ENCODE results near the gene MCM3.

DNA sequence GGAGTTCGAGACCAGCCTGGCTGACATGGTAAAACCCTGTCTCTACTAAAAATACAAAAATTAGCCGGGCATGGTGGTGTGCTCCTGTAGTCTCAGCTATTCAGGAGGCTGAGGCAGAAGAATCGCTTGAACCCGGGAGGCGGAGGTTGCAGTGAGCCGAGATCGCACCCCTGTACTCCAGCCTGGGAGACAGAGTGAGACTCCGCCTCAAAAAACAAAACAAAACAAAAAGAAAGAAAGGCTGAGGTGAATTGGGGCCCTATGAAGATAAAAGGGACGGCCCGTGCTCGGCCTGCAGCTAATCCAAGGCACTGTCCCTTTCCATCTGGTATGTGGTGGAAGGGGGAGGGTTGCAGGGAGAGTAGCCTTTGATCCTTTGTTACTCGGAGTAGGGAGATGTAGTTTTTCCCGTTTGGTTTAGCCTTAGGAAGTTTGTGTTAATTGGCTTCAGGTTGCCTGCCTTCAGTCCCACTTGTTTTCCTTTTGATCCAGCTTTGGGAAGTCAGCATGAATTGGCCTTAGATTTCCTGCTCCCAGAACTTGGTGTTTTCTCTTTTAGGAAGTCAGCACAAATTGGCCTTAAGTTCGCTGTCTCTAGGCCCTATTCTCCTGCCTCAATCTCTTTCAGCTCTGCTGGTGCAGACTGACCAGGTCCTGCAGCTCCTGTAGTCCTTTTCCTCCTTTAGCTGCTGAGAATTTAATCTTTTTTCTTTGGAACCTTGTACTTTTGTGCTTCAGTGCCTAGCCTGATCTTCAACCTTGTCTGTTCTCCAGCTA lies 41.3 kb upstream of the MCM3 start:
- TF ChIP-seq, protein P1, sequence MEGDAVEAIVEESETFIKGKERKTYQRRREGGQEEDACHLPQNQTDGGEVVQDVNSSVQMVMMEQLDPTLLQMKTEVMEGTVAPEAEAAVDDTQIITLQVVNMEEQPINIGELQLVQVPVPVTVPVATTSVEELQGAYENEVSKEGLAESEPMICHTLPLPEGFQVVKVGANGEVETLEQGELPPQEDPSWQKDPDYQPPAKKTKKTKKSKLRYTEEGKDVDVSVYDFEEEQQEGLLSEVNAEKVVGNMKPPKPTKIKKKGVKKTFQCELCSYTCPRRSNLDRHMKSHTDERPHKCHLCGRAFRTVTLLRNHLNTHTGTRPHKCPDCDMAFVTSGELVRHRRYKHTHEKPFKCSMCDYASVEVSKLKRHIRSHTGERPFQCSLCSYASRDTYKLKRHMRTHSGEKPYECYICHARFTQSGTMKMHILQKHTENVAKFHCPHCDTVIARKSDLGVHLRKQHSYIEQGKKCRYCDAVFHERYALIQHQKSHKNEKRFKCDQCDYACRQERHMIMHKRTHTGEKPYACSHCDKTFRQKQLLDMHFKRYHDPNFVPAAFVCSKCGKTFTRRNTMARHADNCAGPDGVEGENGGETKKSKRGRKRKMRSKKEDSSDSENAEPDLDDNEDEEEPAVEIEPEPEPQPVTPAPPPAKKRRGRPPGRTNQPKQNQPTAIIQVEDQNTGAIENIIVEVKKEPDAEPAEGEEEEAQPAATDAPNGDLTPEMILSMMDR (IDR thresholded peaks at IDR 0.05) = no peak
- TF ChIP-seq POLR2A (IDR thresholded peaks at IDR 0.05) = no peak
